ENCODE data around the gene ITGB4.

- no peak for TF ChIP-seq CTCF (IDR thresholded peaks at IDR 0.05)
- no peak for TF ChIP-seq MXI1 (IDR thresholded peaks at IDR 0.05; ENCODE audit: low read depth, low read length)
- TF ChIP-seq USF1 (IDR thresholded peaks at IDR 0.05; ENCODE audit: borderline replicate concordance, low read depth), result no peak
- TF ChIP-seq, protein P1, sequence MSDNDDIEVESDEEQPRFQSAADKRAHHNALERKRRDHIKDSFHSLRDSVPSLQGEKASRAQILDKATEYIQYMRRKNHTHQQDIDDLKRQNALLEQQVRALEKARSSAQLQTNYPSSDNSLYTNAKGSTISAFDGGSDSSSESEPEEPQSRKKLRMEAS (IDR thresholded peaks at IDR 0.05; ENCODE audit: low read depth), result no peak
- TF ChIP-seq SMC3 (IDR thresholded peaks at IDR 0.05; ENCODE audit: low read depth, low read length), result no peak
- no peak for TF ChIP-seq POLR2AphosphoS5 (IDR thresholded peaks at IDR 0.05; ENCODE audit: low read depth, low read length)
- no peak for TF ChIP-seq RAD21 (IDR thresholded peaks at IDR 0.05; ENCODE audit: low read length)
- TF ChIP-seq EZH2phosphoT487 (IDR thresholded peaks at IDR 0.05; ENCODE audit: borderline replicate concordance, low read depth), result no peak
- no peak for TF ChIP-seq NRF1 (IDR thresholded peaks at IDR 0.05; ENCODE audit: low read depth, low read length)
- TF ChIP-seq CHD2 (IDR thresholded peaks at IDR 0.05; ENCODE audit: low read length, partially characterized antibody), result no peak
- no peak for TF ChIP-seq TAF1 (IDR thresholded peaks at IDR 0.05; ENCODE audit: borderline replicate concordance, low read depth, low read length)
- no peak for TF ChIP-seq RFX5 (IDR thresholded peaks at IDR 0.05; ENCODE audit: low read length)
- no peak for TF ChIP-seq JUND (IDR thresholded peaks at IDR 0.05)
Measured at GRCh38 chr17:75703191-75703590, 18.1 kb upstream of the ITGB4 start.

Data from SK-N-SH (cell line).